Fibroblast of lung (primary cell): Measurements from ENCODE around the gene ACBD3. TPM values are rescaled to one million over a fixed set of nuclear protein-coding genes. Genes with fewer than 3 reads are reported as not detected.
A peak's percentile ranks its signal among the peaks of the same experiment; 100 is the strongest.

Source experiments
- DNase-seq, 2 donors: peaks; one replicate each; pipeline versions ENCODE4 v3.0.0 to v3.0.0-alpha.2; 2010; ENCODE audit warnings: low read depth in 2 of 2
- H2AFZ ChIP-seq: 2 replicates; pipeline ENCODE4 v1.5.1; 2012; ENCODE audit warnings: low read length, control low read depth, inconsistent platforms
- H3K27ac ChIP-seq: 2 replicates; pipeline ENCODE4 v1.5.1; 2011; ENCODE audit warnings: low read length, control low read depth; ENCODE audit not compliant: insufficient read depth
- H3K27me3 ChIP-seq: 2 replicates; pipeline ENCODE4 v1.5.1; 2011; ENCODE audit warnings: mild to moderate bottlenecking, low read length; ENCODE audit not compliant: control insufficient read depth, insufficient read depth
- H3K36me3 ChIP-seq: 2 replicates; pipeline ENCODE4 v1.5.1; 2011; ENCODE audit warnings: low read length; ENCODE audit not compliant: control insufficient read depth, insufficient read depth
- H3K4me1 ChIP-seq: 2 replicates; pipeline ENCODE4 v1.5.1; 2011; ENCODE audit warnings: low read length; ENCODE audit not compliant: control insufficient read depth, insufficient read depth; ENCODE audit errors: extremely low read depth
- H3K4me2 ChIP-seq: 2 replicates; pipeline ENCODE4 v1.5.1; 2011; ENCODE audit warnings: low read length, control low read depth; ENCODE audit not compliant: insufficient read depth; ENCODE audit errors: extremely low read depth
- H3K4me3 ChIP-seq, 4 experiments: fragments of 200-600 bp in 1 of 4; sonication (generic) in 1 of 4; replicated peaks in 1 of 4; 2 replicates each; pipeline ENCODE4 v1.5.1; 2011 to 2016; ENCODE audit warnings: low read length in 4 of 4, low read depth in 3 of 4, mild to moderate bottlenecking in 3 of 4, control low read depth in 2 of 4, inconsistent platforms in 1 of 4, mixed read lengths in 1 of 4; ENCODE audit not compliant: insufficient read depth in 1 of 4; ENCODE audit errors: control extremely low read depth in 1 of 4
- H3K79me2 ChIP-seq: 2 replicates; pipeline ENCODE4 v1.5.1; 2012; ENCODE audit warnings: mild to moderate bottlenecking, low read length, inconsistent platforms; ENCODE audit not compliant: control insufficient read depth, insufficient read depth
- H3K9ac ChIP-seq: 2 replicates; pipeline ENCODE4 v1.5.1; 2011; ENCODE audit warnings: mild to moderate bottlenecking, low read length, control low read depth; ENCODE audit not compliant: insufficient read depth
- H3K9me3 ChIP-seq: 2 replicates; pipeline ENCODE4 v1.5.1; 2012; ENCODE audit warnings: low read depth, low read length; ENCODE audit not compliant: control insufficient read depth, insufficient read depth
- H4K20me1 ChIP-seq: 2 replicates; pipeline ENCODE4 v1.5.1; 2011; ENCODE audit warnings: low read length; ENCODE audit not compliant: control insufficient read depth, insufficient read depth; ENCODE audit errors: extremely low read depth
- EZH2 ChIP-seq: IDR thresholded peaks from 2 replicates; pipeline ENCODE4 v1.5.1; 2012; ENCODE audit warnings: low read length, control low read depth, mild to moderate bottlenecking; ENCODE audit errors: missing control alignments
- polyA plus RNA-seq, 2 donors: library from polyadenylated mRNA; depleted of rRNA in 1 of 2; stranded (reverse) in 1 of 2; unstranded in 1 of 2; fragments of >200 nt; gene quantifications; 2 replicates each; pipeline ENCODE4 v1.2.1, GENCODE V29; 2011 to 2012; ENCODE audit warnings: missing spikeins in 1 of 2
- total RNA-seq: library from RNA; depleted of rRNA; stranded (reverse); fragments of >200 nt; gene quantifications from 2 replicates; pipeline ENCODE4 v1.2.1, GENCODE V29; 2014
- TF ChIP-seq, protein P1 (sequence below), 2 donors: IDR thresholded peaks in 1 of 2; conservative IDR thresholded peaks in 1 of 2; 1 replicate in 1 of 2; 2 replicates in 1 of 2; pipeline ENCODE4 v1.5.1; 2011 to 2012; ENCODE audit warnings: low read length in 2 of 2, control low read depth in 1 of 2, inconsistent platforms in 1 of 2, low read depth in 1 of 2, mild to moderate bottlenecking in 1 of 2

ACBD3 gene
- total and polyA plus RNA-seq, 2 donors (not counting 1 experiment from before 2014, with no cell fraction given) = 67.7 to 85.0 TPM

GRCh38 chr1:226131639-226132038 is 54.9 kb downstream of the ACBD3 start:
- no peak for DNase-seq
- H3K4me2 ChIP-seq = no peak overlapping the region
- no peaks in the 10 kb centered on the region for H3K79me2 ChIP-seq
- H3K4me1 ChIP-seq = peaks cover 2% of the 10 kb centered on the region
- no peak overlapping the region for H2AFZ ChIP-seq
- no peak overlapping the region for H3K4me3 ChIP-seq
- H3K9me3 ChIP-seq = no peaks in the 10 kb centered on the region
- no peak overlapping the region for H3K27ac ChIP-seq
- TF ChIP-seq EZH2 = no peak
- TF ChIP-seq, protein P1, sequence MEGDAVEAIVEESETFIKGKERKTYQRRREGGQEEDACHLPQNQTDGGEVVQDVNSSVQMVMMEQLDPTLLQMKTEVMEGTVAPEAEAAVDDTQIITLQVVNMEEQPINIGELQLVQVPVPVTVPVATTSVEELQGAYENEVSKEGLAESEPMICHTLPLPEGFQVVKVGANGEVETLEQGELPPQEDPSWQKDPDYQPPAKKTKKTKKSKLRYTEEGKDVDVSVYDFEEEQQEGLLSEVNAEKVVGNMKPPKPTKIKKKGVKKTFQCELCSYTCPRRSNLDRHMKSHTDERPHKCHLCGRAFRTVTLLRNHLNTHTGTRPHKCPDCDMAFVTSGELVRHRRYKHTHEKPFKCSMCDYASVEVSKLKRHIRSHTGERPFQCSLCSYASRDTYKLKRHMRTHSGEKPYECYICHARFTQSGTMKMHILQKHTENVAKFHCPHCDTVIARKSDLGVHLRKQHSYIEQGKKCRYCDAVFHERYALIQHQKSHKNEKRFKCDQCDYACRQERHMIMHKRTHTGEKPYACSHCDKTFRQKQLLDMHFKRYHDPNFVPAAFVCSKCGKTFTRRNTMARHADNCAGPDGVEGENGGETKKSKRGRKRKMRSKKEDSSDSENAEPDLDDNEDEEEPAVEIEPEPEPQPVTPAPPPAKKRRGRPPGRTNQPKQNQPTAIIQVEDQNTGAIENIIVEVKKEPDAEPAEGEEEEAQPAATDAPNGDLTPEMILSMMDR (conservative IDR thresholded peaks at IDR 0.05 in 1 of 2, IDR thresholded peaks at IDR 0.05 in 1 of 2; ENCODE audit: low read depth in 1 of 2, low read length in 2 of 2) = no peak
- no peaks in the 10 kb centered on the region for H3K27me3 ChIP-seq
- H3K36me3 ChIP-seq = no peaks in the 10 kb centered on the region
- H3K9ac ChIP-seq = no peak overlapping the region
- H4K20me1 ChIP-seq = no peaks in the 10 kb centered on the region

- H3K4me2 ChIP-seq = no peak overlapping the region
- H3K27ac ChIP-seq = no peak overlapping the region
- H3K4me1 ChIP-seq = peaks cover 2% of the 10 kb centered on the region
Measured at GRCh38 chr1:226129230-226129629, 57.3 kb downstream of the ACBD3 start.

GRCh38 chr1:226128487-226129075 is 58.0 kb downstream of the ACBD3 start:
- Histone ChIP-seq H3K4me1 (peaks cover 2% of the 10 kb centered on the region), H3K27ac (no peak overlapping the region), H3K9me3 (no peaks in the 10 kb centered on the region), H3K4me3 (no peak overlapping the region), H3K9ac (no peak overlapping the region), H3K79me2 (no peaks in the 10 kb centered on the region), H2AFZ (no peak overlapping the region), H3K36me3 (no peaks in the 10 kb centered on the region), H3K4me2 (no peak overlapping the region), H3K27me3 (no peaks in the 10 kb centered on the region), H4K20me1 (no peaks in the 10 kb centered on the region)
- no peak for TF ChIP-seq EZH2
- TF ChIP-seq, protein P1 (conservative IDR thresholded peaks at IDR 0.05 in 1 of 2, IDR thresholded peaks at IDR 0.05 in 1 of 2; ENCODE audit: low read depth in 1 of 2, low read length in 2 of 2) = no peak
- DNase-seq = peak; percentile 33 to 69

More at GRCh38 chr1:226129230-226129629, 57.3 kb downstream of the ACBD3 start:
- no peaks in the 10 kb centered on the region for H4K20me1 ChIP-seq
- H2AFZ ChIP-seq = no peak overlapping the region
- H3K4me3 ChIP-seq = no peak overlapping the region
- TF ChIP-seq, protein P1 (conservative IDR thresholded peaks at IDR 0.05 in 1 of 2, IDR thresholded peaks at IDR 0.05 in 1 of 2; ENCODE audit: low read depth in 1 of 2, low read length in 2 of 2) = no peak
- TF ChIP-seq EZH2 = no peak
- no peaks in the 10 kb centered on the region for H3K79me2 ChIP-seq
- H3K9ac ChIP-seq = no peak overlapping the region
- DNase-seq = no peak
- no peaks in the 10 kb centered on the region for H3K9me3 ChIP-seq
- H3K27me3 ChIP-seq = no peaks in the 10 kb centered on the region
- H3K36me3 ChIP-seq = no peaks in the 10 kb centered on the region
